T-cell (primary cell): ENCODE results near the gene RARA. TPM values are rescaled to one million over a fixed set of nuclear protein-coding genes. Genes with fewer than 3 reads are reported as not detected.
A peak's percentile ranks its signal among the peaks of the same experiment; 100 is the strongest.

Experiments
- ATAC-seq, 4 experiments: fragments of 200-7000 bp in 3 of 4; fragments of 150-1000 bp in 1 of 4; cut with Tn5 transposase; replicated peaks in 1 of 4; 1 replicate in 3 of 4; 2 replicates in 1 of 4; pipeline ENCODE4 v1.10.0; 2021; ENCODE audit warnings: moderate library complexity in 3 of 4, mild to moderate bottlenecking in 2 of 4, moderate number of reproducible peaks in 1 of 4
- CTCF ChIA-PET, 2 donors: fragments of 300-600 bp; sonication (Branson Sonifier 250); formaldehyde crosslinking; loops; one replicate each; lab custom pipeline; 2022; ENCODE audit warnings: antibody characterized with exemption in 2 of 2; lab: Charles Lee
- POLR2A ChIA-PET, 2 donors: fragments of 300-600 bp; sonication (Branson Sonifier 250); formaldehyde crosslinking; loops; one replicate each; lab custom pipeline; 2022; ENCODE audit warnings: antibody characterized with exemption in 2 of 2; lab: Charles Lee
- DNase-seq, 35 experiments: peaks; one replicate each; pipeline versions ENCODE4 v3.0.0 to v3.0.0-alpha.2; 2013 to 2023
- H3K27ac ChIP-seq: one replicate; pipeline ENCODE4 v1.5.1; 2013; ENCODE audit warnings: low read length
- H3K27me3 ChIP-seq, 2 experiments: replicated peaks in 1 of 2; 1 replicate in 1 of 2; 2 replicates in 1 of 2; pipeline versions ENCODE4 v1.6.1 to v1.7.0; 2013; ENCODE audit warnings: low read length in 1 of 2, mixed read lengths in 1 of 2; ENCODE audit not compliant: control insufficient read depth in 2 of 2, insufficient read depth in 2 of 2; ENCODE audit errors: extremely low read depth in 1 of 2
- H3K36me3 ChIP-seq, 2 donors: 1 replicate in 1 of 2; 2 replicates in 1 of 2; pipeline versions ENCODE4 v1.6.1 to v1.7.0; 2013; ENCODE audit warnings: low read length in 1 of 2; ENCODE audit not compliant: control insufficient read depth in 2 of 2, insufficient read depth in 1 of 2; ENCODE audit errors: extremely low read depth in 1 of 2
- H3K4me1 ChIP-seq, 2 experiments: 1 replicate in 1 of 2; 2 replicates in 1 of 2; pipeline versions ENCODE4 v1.6.1 to v1.7.0; 2013; ENCODE audit warnings: low read length in 2 of 2, mixed read lengths in 1 of 2; ENCODE audit not compliant: insufficient read depth in 2 of 2, control insufficient read depth in 1 of 2; ENCODE audit errors: extremely low read depth in 1 of 2
- H3K4me3 ChIP-seq, 2 donors: 1 replicate in 1 of 2; 2 replicates in 1 of 2; pipeline versions ENCODE4 v1.5.1 to v1.7.0; 2013; ENCODE audit warnings: mild to moderate bottlenecking in 2 of 2, low read length in 1 of 2, moderate library complexity in 1 of 2; ENCODE audit not compliant: control insufficient read depth in 1 of 2; ENCODE audit errors: extremely low read depth in 1 of 2
- H3K9me3 ChIP-seq: 2 replicates; pipeline ENCODE4 v1.7.0; 2013
- H3K27ac Mint-ChIP-seq, 2 donors: one replicate each; pipeline ENCODE4 v1.8.0; 2020 to 2021; ENCODE audit warnings: mild to moderate bottlenecking in 2 of 2, mixed read lengths in 2 of 2
- H3K27me3 Mint-ChIP-seq, 2 donors: one replicate each; pipeline ENCODE4 v1.8.0; 2021 to 2022; ENCODE audit warnings: mixed read lengths in 2 of 2
- H3K36me3 Mint-ChIP-seq: one replicate; pipeline ENCODE4 v1.8.0; 2021; ENCODE audit warnings: mixed read lengths
- H3K4me1 Mint-ChIP-seq, 3 donors: one replicate each; pipeline ENCODE4 v1.8.0; 2020 to 2022; ENCODE audit warnings: mixed read lengths in 3 of 3, mild to moderate bottlenecking in 1 of 3
- H3K4me3 Mint-ChIP-seq, 3 donors: one replicate each; pipeline ENCODE4 v1.8.0; 2020 to 2022; ENCODE audit warnings: mild to moderate bottlenecking in 3 of 3, mixed read lengths in 3 of 3, moderate library complexity in 3 of 3
- H3K9me3 Mint-ChIP-seq, 3 donors: one replicate each; pipeline ENCODE4 v1.8.0; 2020 to 2022; ENCODE audit warnings: mixed read lengths in 3 of 3
- WGBS: methylation state at CpG from one replicate; pipeline ENCODE4 v1.1.5; 2013; ENCODE audit warnings: missing lambda C conversion rate; ENCODE audit not compliant: insufficient coverage; 5-methylcytosine and 5-hydroxymethylcytosine counted together
- total RNA-seq, 35 experiments: library from RNA in 6 of 35; stranded (reverse) in 6 of 35; fragments of 120-200 nt in 1 of 35; gene quantifications; one replicate each; pipeline versions ENCODE4 v1.2.1 to v1.2.4 and lab custom pipeline; 2013 to 2026

RARA gene
- total RNA-seq, 5 donors from 2014 or later (not counting 1 experiment from before 2014, with no cell fraction given): 46.8 to 90.7 (median 69.1) TPM

GRCh38 chr17:40312131-40312731 lies 3.3 kb downstream of the RARA start:
- POLR2A ChIA-PET: interaction anchor here in 1 of 2 donors (0.5 to 0.7 kb wide), 2 partner anchors 235 to 331 kb away, joined by 4 read pairs; partner anchors contain the start of gene PSMD3
- CTCF ChIA-PET: interaction anchor here in 1 of 2 donors (0.5 kb wide), 1 partner anchor 230 kb away, joined by 3 read pairs; no protein-coding TSS in a partner anchor
- Histone ChIP-seq H3K27me3 (no peaks in the 10 kb centered on the region), H3K36me3 (no peaks in the 10 kb centered on the region), H3K9me3 (no peaks in the 10 kb centered on the region), H3K27ac (no peak overlapping the region), H3K4me1 (peaks cover 53 to 91% of the 10 kb centered on the region in 2 experiments), H3K4me3 (no peak overlapping the region)
- no peak for ATAC-seq
- no peaks in the 10 kb centered on the region for H3K36me3 Mint-ChIP-seq
- peak overlapping the region in 1 of 2 donors; percentile 31 for H3K27ac Mint-ChIP-seq
- H3K27me3 Mint-ChIP-seq: no peaks in the 10 kb centered on the region
- WGBS: 62% methylated on average over 4 of the region's 7 CpGs
- H3K9me3 Mint-ChIP-seq: no peaks in the 10 kb centered on the region
- peak overlapping the region in 1 of 3 donors; percentile 12 for H3K4me3 Mint-ChIP-seq
- peak in 1 of 35 experiments; percentile 11 for DNase-seq
- peaks cover 34 to 58% (median 56%) of the 10 kb centered on the region in 3 donors for H3K4me1 Mint-ChIP-seq

- no peaks in the 10 kb centered on the region for H3K27me3 Mint-ChIP-seq
- Histone ChIP-seq H3K4me3 (no peak overlapping the region), H3K9me3 (no peaks in the 10 kb centered on the region), H3K36me3 (no peaks in the 10 kb centered on the region), H3K4me1 (peaks cover 50 to 90% of the 10 kb centered on the region in 2 experiments), H3K27ac (no peak overlapping the region), H3K27me3 (no peaks in the 10 kb centered on the region)
- CTCF ChIA-PET: interaction anchor here in 1 of 2 donors (0.6 kb wide), 1 partner anchor 60 kb away, joined by 3 read pairs; no protein-coding TSS in a partner anchor
- H3K4me3 Mint-ChIP-seq: no peak overlapping the region
- no peak for ATAC-seq
- H3K27ac Mint-ChIP-seq: peak overlapping the region in 1 of 2 donors; percentile 79
- WGBS: 71% methylated on average over 2 of the region's 4 CpGs
- no peaks in the 10 kb centered on the region for H3K36me3 Mint-ChIP-seq
- POLR2A ChIA-PET: no interaction called here
- peak in 1 of 35 experiments; percentile 8 for DNase-seq
- H3K4me1 Mint-ChIP-seq: peaks cover 42 to 65% (median 63%) of the 10 kb centered on the region in 3 donors
- H3K9me3 Mint-ChIP-seq: no peaks in the 10 kb centered on the region
Measured at GRCh38 chr17:40312893-40313667, 4.1 kb downstream of the RARA start.

GRCh38 chr17:40313668-40314583 lies 4.9 kb downstream of the RARA start:
- POLR2A ChIA-PET: interaction anchor here (0.6 to 1.3 kb wide), 3 partner anchors 8 to 97 kb away, joined by 3 to 4 read pairs (median 3); no protein-coding TSS in a partner anchor
- H3K4me1 ChIP-seq: peaks cover 42 to 88% of the 10 kb centered on the region in 2 experiments
- H3K36me3 ChIP-seq: no peaks in the 10 kb centered on the region
- ATAC-seq: no peak
- no peaks in the 10 kb centered on the region for H3K27me3 ChIP-seq
- Mint-ChIP-seq H3K9me3 (no peaks in the 10 kb centered on the region), H3K4me3 (no peak overlapping the region), H3K27ac (peak overlapping the region; percentile 79 to 89), H3K4me1 (peaks cover 50 to 68% (median 67%) of the 10 kb centered on the region in 3 donors), H3K27me3 (no peaks in the 10 kb centered on the region), H3K36me3 (no peaks in the 10 kb centered on the region)
- no peaks in the 10 kb centered on the region for H3K9me3 ChIP-seq
- CTCF ChIA-PET: interaction anchor here in 1 of 2 donors (0.6 kb wide), 1 partner anchor 106 kb away, joined by 3 read pairs; no protein-coding TSS in a partner anchor
- H3K27ac ChIP-seq: no peak overlapping the region
- no peak overlapping the region for H3K4me3 ChIP-seq
- WGBS: 81% methylated on average over 2 of the region's 7 CpGs
- DNase-seq: peak in 1 of 35 experiments; percentile 9

GRCh38 chr17:40314584-40314956 lies 5.6 kb downstream of the RARA start:
- peaks cover 56 to 72% (median 70%) of the 10 kb centered on the region in 3 donors for H3K4me1 Mint-ChIP-seq
- Histone ChIP-seq H3K4me1 (peaks cover 37 to 88% of the 10 kb centered on the region in 2 experiments), H3K4me3 (no peak overlapping the region), H3K36me3 (no peaks in the 10 kb centered on the region), H3K27me3 (no peaks in the 10 kb centered on the region), H3K9me3 (no peaks in the 10 kb centered on the region), H3K27ac (no peak overlapping the region)
- ChIA-PET POLR2A (interaction anchor here (0.6 to 1.3 kb wide), 3 partner anchors 8 to 97 kb away, joined by 3 to 4 read pairs (median 3); no protein-coding TSS in a partner anchor), CTCF (interaction anchor here in 1 of 2 donors (0.6 to 1.0 kb wide), 2 partner anchors 38 to 107 kb away, joined by 3 read pairs; no protein-coding TSS in a partner anchor)
- no peaks in the 10 kb centered on the region for H3K27me3 Mint-ChIP-seq
- peak; percentile 53 to 87 (median 69) for DNase-seq
- no peaks in the 10 kb centered on the region for H3K36me3 Mint-ChIP-seq
- peak; percentile 2 to 53 (median 40) for ATAC-seq
- peak overlapping the region in 1 of 3 donors; percentile 37 for H3K4me3 Mint-ChIP-seq
- 27% methylated on average over 2 of the region's 3 CpGs for WGBS
- H3K9me3 Mint-ChIP-seq: no peaks in the 10 kb centered on the region
- H3K27ac Mint-ChIP-seq: peak overlapping the region; percentile 53 to 89

GRCh38 chr17:40315206-40315605 lies 6.2 kb downstream of the RARA start:
- ATAC-seq: no peak
- no peaks in the 10 kb centered on the region for H3K9me3 ChIP-seq
- peak in 1 of 35 experiments; percentile 3 for DNase-seq
- H3K27me3 ChIP-seq: no peaks in the 10 kb centered on the region
- 94% methylated on average over 2 of the region's 3 CpGs for WGBS
- peak overlapping the region; percentile 59 to 75 for H3K27ac Mint-ChIP-seq
- H3K9me3 Mint-ChIP-seq: no peaks in the 10 kb centered on the region
- peak overlapping the region in 1 of 3 donors; percentile 54 for H3K4me3 Mint-ChIP-seq
- no peak overlapping the region for H3K4me3 ChIP-seq
- no peak overlapping the region for H3K27ac ChIP-seq
- ChIA-PET POLR2A (interaction anchor here in 1 of 2 donors (1.3 kb wide), 1 partner anchor 7 kb away, joined by 4 read pairs; no protein-coding TSS in a partner anchor), CTCF (interaction anchor here in 1 of 2 donors (0.7 to 1.4 kb wide), 3 partner anchors 9 to 103 kb away, joined by 3 to 4 read pairs (median 3); partner anchors contain the start of gene TOP2A)
- no peaks in the 10 kb centered on the region for H3K27me3 Mint-ChIP-seq
- H3K4me1 ChIP-seq: peaks cover 37 to 88% of the 10 kb centered on the region in 2 experiments
- H3K36me3 Mint-ChIP-seq: no peaks in the 10 kb centered on the region
- no peaks in the 10 kb centered on the region for H3K36me3 ChIP-seq
- peaks cover 63 to 79% (median 75%) of the 10 kb centered on the region in 3 donors for H3K4me1 Mint-ChIP-seq
